HG02610 (cell line): ENCODE data around the gene TMTC1.
A peak's percentile ranks its signal among the peaks of the same experiment; 100 is the strongest.

Experiments
- ATAC-seq: cut with Tn5 transposase; IDR thresholded peaks from one replicate; pipeline ENCODE4 v1.9.1; 2021; ENCODE audit warnings: mild to moderate bottlenecking, moderate library complexity; ENCODE audit not compliant: unreplicated experiment

TMTC1 gene

GRCh38 chr12:29622251-29622650 is 161.5 kb downstream of the TMTC1 start:
- no peak for ATAC-seq

GRCh38 chr12:29620030-29620429 is 163.7 kb downstream of the TMTC1 start:
- no peak for ATAC-seq

GRCh38 chr12:29617407-29617803 is 166.3 kb downstream of the TMTC1 start:
- no peak for ATAC-seq

GRCh38 chr12:29616664-29617406 is 166.9 kb downstream of the TMTC1 start:
- no peak for ATAC-seq

- no peak for ATAC-seq
Measured at GRCh38 chr12:29614694-29615325, 168.9 kb downstream of the TMTC1 start.

GRCh38 chr12:29612912-29613311 is 170.8 kb downstream of the TMTC1 start:
- no peak for ATAC-seq

- ATAC-seq: no peak
Measured at GRCh38 chr12:29611906-29612305, 171.8 kb downstream of the TMTC1 start.

- ATAC-seq: no peak
Measured at GRCh38 chr12:29610473-29611170, 173.1 kb downstream of the TMTC1 start.

- no peak for ATAC-seq
Measured at GRCh38 chr12:29609431-29610215, 174.1 kb downstream of the TMTC1 start.

- no peak for ATAC-seq
Measured at GRCh38 chr12:29608581-29608980, 175.2 kb downstream of the TMTC1 start.

GRCh38 chr12:29599381-29599780 is 184.4 kb downstream of the TMTC1 start:
- ATAC-seq: no peak

GRCh38 chr12:29595071-29595755 is 188.5 kb downstream of the TMTC1 start:
- no peak for ATAC-seq

- no peak for ATAC-seq
Measured at GRCh38 chr12:29593001-29593400, 190.7 kb downstream of the TMTC1 start.

GRCh38 chr12:29591140-29592020 is 192.4 kb downstream of the TMTC1 start:
- no peak for ATAC-seq

- ATAC-seq: no peak
Measured at GRCh38 chr12:29589851-29590250, 193.9 kb downstream of the TMTC1 start.

- no peak for ATAC-seq
Measured at GRCh38 chr12:29589286-29589820, 194.4 kb downstream of the TMTC1 start.

- ATAC-seq: no peak
Measured at GRCh38 chr12:29582677-29583272, 201.0 kb downstream of the TMTC1 start.

GRCh38 chr12:29582146-29582545 is 201.6 kb downstream of the TMTC1 start:
- no peak for ATAC-seq

- peak; percentile 58 for ATAC-seq
Measured at GRCh38 chr12:29581631-29582030, 202.1 kb downstream of the TMTC1 start.
